Neural crest cell (in vitro differentiated cells): ENCODE data around the gene MILR1. TPM values are rescaled to one million over a fixed set of nuclear protein-coding genes. Genes with fewer than 3 reads are reported as not detected.

Source experiments
- DNase-seq: peaks from one replicate; pipeline ENCODE4 v3.0.0; 2021; ENCODE audit warnings: low read depth, mixed read lengths, low spot score
- H3K27ac Mint-ChIP-seq: one replicate; pipeline ENCODE4 v1.8.0; 2021; ENCODE audit warnings: mild to moderate bottlenecking, mixed read lengths; ENCODE audit not compliant: unreplicated experiment
- H3K27me3 Mint-ChIP-seq: 2 replicates; pipeline ENCODE4 v1.8.0; 2021; ENCODE audit warnings: low read depth, mild to moderate bottlenecking, mixed read lengths
- H3K36me3 Mint-ChIP-seq: 2 replicates; pipeline ENCODE4 v1.8.0; 2021; ENCODE audit warnings: low read depth, mild to moderate bottlenecking, mixed read lengths
- H3K4me1 Mint-ChIP-seq: 2 replicates; pipeline ENCODE4 v1.8.0; 2021; ENCODE audit warnings: mixed read lengths
- H3K4me3 Mint-ChIP-seq: one replicate; pipeline ENCODE4 v1.8.0; 2021; ENCODE audit warnings: mild to moderate bottlenecking, mixed read lengths
- H3K9me3 Mint-ChIP-seq: 2 replicates; pipeline ENCODE4 v1.8.0; 2021; ENCODE audit warnings: mixed read lengths
- CTCF ChIP-seq: fragments of 200-600 bp; sonication (generic); conservative IDR thresholded peaks from 2 replicates; pipeline ENCODE4 v1.5.0; 2021; ENCODE audit warnings: antibody characterized with exemption, mild to moderate bottlenecking
- total RNA-seq: library from RNA; stranded (reverse); gene quantifications from 2 replicates; pipeline ENCODE4 v1.2.1, GENCODE V29; 2021

MILR1 gene
- total RNA-seq, 1 donor from 2014 or later = not detected

- H3K4me1 Mint-ChIP-seq = no peaks in the 10 kb centered on the region
- H3K36me3 Mint-ChIP-seq = no peaks in the 10 kb centered on the region
- no peak overlapping the region for H3K27ac Mint-ChIP-seq
- DNase-seq = no peak
- no peaks in the 10 kb centered on the region for H3K27me3 Mint-ChIP-seq
- no peak for TF ChIP-seq CTCF
- no peak overlapping the region for H3K4me3 Mint-ChIP-seq
- H3K9me3 Mint-ChIP-seq = no peaks in the 10 kb centered on the region
Measured at GRCh38 chr17:64447526-64447925, 1.4 kb upstream of the MILR1 start.

GRCh38 chr17:64449545-64449944, 630 bp downstream of the MILR1 start:
- no peak for TF ChIP-seq CTCF
- Mint-ChIP-seq H3K4me1 (no peaks in the 10 kb centered on the region), H3K9me3 (no peaks in the 10 kb centered on the region), H3K4me3 (no peak overlapping the region), H3K27ac (no peak overlapping the region), H3K27me3 (no peaks in the 10 kb centered on the region), H3K36me3 (no peaks in the 10 kb centered on the region)
- DNase-seq = no peak

- H3K9me3 Mint-ChIP-seq = no peaks in the 10 kb centered on the region
- no peaks in the 10 kb centered on the region for H3K4me1 Mint-ChIP-seq
- DNase-seq = no peak
- no peaks in the 10 kb centered on the region for H3K27me3 Mint-ChIP-seq
- no peak overlapping the region for H3K27ac Mint-ChIP-seq
- TF ChIP-seq CTCF = no peak
- H3K36me3 Mint-ChIP-seq = no peaks in the 10 kb centered on the region
- no peak overlapping the region for H3K4me3 Mint-ChIP-seq
Measured at GRCh38 chr17:64455993-64456885, 7.3 kb downstream of the MILR1 start.

- H3K27me3 Mint-ChIP-seq = no peaks in the 10 kb centered on the region
- no peaks in the 10 kb centered on the region for H3K36me3 Mint-ChIP-seq
- no peak overlapping the region for H3K27ac Mint-ChIP-seq
- no peaks in the 10 kb centered on the region for H3K9me3 Mint-ChIP-seq
- DNase-seq = no peak
- H3K4me1 Mint-ChIP-seq = no peaks in the 10 kb centered on the region
- TF ChIP-seq CTCF = no peak
- H3K4me3 Mint-ChIP-seq = no peak overlapping the region
Measured at GRCh38 chr17:64457156-64457555, 8.2 kb downstream of the MILR1 start.

GRCh38 chr17:64458756-64459155, 9.8 kb downstream of the MILR1 start:
- H3K9me3 Mint-ChIP-seq = no peaks in the 10 kb centered on the region
- H3K27ac Mint-ChIP-seq = peak overlapping the region; percentile 9
- H3K27me3 Mint-ChIP-seq = no peaks in the 10 kb centered on the region
- DNase-seq = no peak
- no peaks in the 10 kb centered on the region for H3K4me1 Mint-ChIP-seq
- no peaks in the 10 kb centered on the region for H3K36me3 Mint-ChIP-seq
- TF ChIP-seq CTCF = no peak
- no peak overlapping the region for H3K4me3 Mint-ChIP-seq
